Measurements from ENCODE around the gene BCAS1. TPM values are rescaled to one million over a fixed set of nuclear protein-coding genes. Genes with fewer than 3 reads are reported as not detected.

BCAS1 gene
- polyA plus RNA-seq, 1 of the 3 experiments (the other 2 are of a cell fraction), result not detected

- H3K4me2 ChIP-seq, result no peak overlapping the region
- WGBS (ENCODE audit: low lambda C conversion rate), result 72% methylated on average over 3 of the region's 3 CpGs
These were observed 139.5 kb downstream of the BCAS1 start for GRCh38 chr20:53930651-53931504.

GRCh38 chr20:53929974-53930650 is 140.3 kb downstream of the BCAS1 start:
- no peaks in the 10 kb centered on the region for H3K9me2 ChIP-seq
- 90% methylated on average over 6 of the region's 6 CpGs for WGBS (ENCODE audit: low lambda C conversion rate)
- CTCF ChIA-PET, result interaction anchor here (1.0 to 1.5 kb wide), 5 partner anchors 9 to 28 kb away, joined by 3 to 7 read pairs (median 4); no protein-coding TSS in a partner anchor
- H3F3A ChIP-seq (replicated peaks; ENCODE audit: insufficient read depth), result peaks cover 18% of the 10 kb centered on the region
- no peaks in the 10 kb centered on the region for H3K79me2 ChIP-seq (ENCODE audit: insufficient read depth)
- no peaks in the 10 kb centered on the region for H3K27me3 ChIP-seq (ENCODE audit: insufficient read depth)
- peak overlapping the region; percentile 71 for H2AFZ ChIP-seq (ENCODE audit: low read depth)
- H3K4me3 ChIP-seq (ENCODE audit: low read depth in 2 of 2, low read length in 1 of 2), result no peak overlapping the region
- no peak for DNase-seq
- H3K9ac ChIP-seq, result no peak overlapping the region
- TF ChIP-seq, protein P1, sequence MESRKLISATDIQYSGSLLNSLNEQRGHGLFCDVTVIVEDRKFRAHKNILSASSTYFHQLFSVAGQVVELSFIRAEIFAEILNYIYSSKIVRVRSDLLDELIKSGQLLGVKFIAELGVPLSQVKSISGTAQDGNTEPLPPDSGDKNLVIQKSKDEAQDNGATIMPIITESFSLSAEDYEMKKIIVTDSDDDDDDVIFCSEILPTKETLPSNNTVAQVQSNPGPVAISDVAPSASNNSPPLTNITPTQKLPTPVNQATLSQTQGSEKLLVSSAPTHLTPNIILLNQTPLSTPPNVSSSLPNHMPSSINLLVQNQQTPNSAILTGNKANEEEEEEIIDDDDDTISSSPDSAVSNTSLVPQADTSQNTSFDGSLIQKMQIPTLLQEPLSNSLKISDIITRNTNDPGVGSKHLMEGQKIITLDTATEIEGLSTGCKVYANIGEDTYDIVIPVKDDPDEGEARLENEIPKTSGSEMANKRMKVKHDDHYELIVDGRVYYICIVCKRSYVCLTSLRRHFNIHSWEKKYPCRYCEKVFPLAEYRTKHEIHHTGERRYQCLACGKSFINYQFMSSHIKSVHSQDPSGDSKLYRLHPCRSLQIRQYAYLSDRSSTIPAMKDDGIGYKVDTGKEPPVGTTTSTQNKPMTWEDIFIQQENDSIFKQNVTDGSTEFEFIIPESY (IDR thresholded peaks at IDR 0.05; ENCODE audit: borderline replicate concordance, low read depth), result no peak
- no peak for TF ChIP-seq TEAD4 (IDR thresholded peaks at IDR 0.05; ENCODE audit: borderline replicate concordance, insufficient read depth)
- no peaks in the 10 kb centered on the region for H4K20me1 ChIP-seq (ENCODE audit: insufficient read depth)
- no peaks in the 10 kb centered on the region for H3K36me3 ChIP-seq (replicated peaks in 1 of 2; ENCODE audit: control insufficient read depth in 1 of 2, insufficient read depth in 2 of 2, low read length in 1 of 2)
- peaks cover 0 to 20% of the 10 kb centered on the region in 2 experiments; a peak in 2 of 4 replicates for H3K4me1 ChIP-seq (ENCODE audit: control insufficient read depth in 1 of 2, insufficient read depth in 2 of 2, low read depth in 1 of 2, low read length in 1 of 2)
- H3K27ac ChIP-seq (ENCODE audit: low read depth in 2 of 2, low read length in 1 of 2), result no peak overlapping the region
- POLR2A ChIA-PET, result no interaction called here
- H3K4me2 ChIP-seq, result no peak overlapping the region
- no peaks in the 10 kb centered on the region for H3K9me3 ChIP-seq

More at GRCh38 chr20:53930651-53931504, 139.5 kb downstream of the BCAS1 start:
- peaks cover 12% of the 10 kb centered on the region for H3F3A ChIP-seq (replicated peaks; ENCODE audit: insufficient read depth)
- peaks cover 0 to 20% of the 10 kb centered on the region in 2 experiments; a peak in 2 of 4 replicates for H3K4me1 ChIP-seq (ENCODE audit: control insufficient read depth in 1 of 2, insufficient read depth in 2 of 2, low read depth in 1 of 2, low read length in 1 of 2)
- H3K9ac ChIP-seq, result no peak overlapping the region
- no peaks in the 10 kb centered on the region for H3K9me3 ChIP-seq
- CTCF ChIA-PET, result interaction anchor here (0.6 to 1.5 kb wide), 4 partner anchors 9 to 28 kb away, joined by 3 to 4 read pairs (median 3); no protein-coding TSS in a partner anchor
- POLR2A ChIA-PET, result no interaction called here
- no peaks in the 10 kb centered on the region for H3K36me3 ChIP-seq (replicated peaks in 1 of 2; ENCODE audit: control insufficient read depth in 1 of 2, insufficient read depth in 2 of 2, low read length in 1 of 2)
- H3K27me3 ChIP-seq (ENCODE audit: insufficient read depth), result no peaks in the 10 kb centered on the region
- H4K20me1 ChIP-seq (ENCODE audit: insufficient read depth), result no peaks in the 10 kb centered on the region
- no peak for DNase-seq
- no peak for TF ChIP-seq FOSL2 (IDR thresholded peaks at IDR 0.05; ENCODE audit: borderline replicate concordance, low read depth)
- TF ChIP-seq, protein P2, sequence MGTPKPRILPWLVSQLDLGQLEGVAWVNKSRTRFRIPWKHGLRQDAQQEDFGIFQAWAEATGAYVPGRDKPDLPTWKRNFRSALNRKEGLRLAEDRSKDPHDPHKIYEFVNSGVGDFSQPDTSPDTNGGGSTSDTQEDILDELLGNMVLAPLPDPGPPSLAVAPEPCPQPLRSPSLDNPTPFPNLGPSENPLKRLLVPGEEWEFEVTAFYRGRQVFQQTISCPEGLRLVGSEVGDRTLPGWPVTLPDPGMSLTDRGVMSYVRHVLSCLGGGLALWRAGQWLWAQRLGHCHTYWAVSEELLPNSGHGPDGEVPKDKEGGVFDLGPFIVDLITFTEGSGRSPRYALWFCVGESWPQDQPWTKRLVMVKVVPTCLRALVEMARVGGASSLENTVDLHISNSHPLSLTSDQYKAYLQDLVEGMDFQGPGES (IDR thresholded peaks at IDR 0.05; ENCODE audit: low read depth, low read length), result no peak
- peak overlapping the region; percentile 71 for H2AFZ ChIP-seq (ENCODE audit: low read depth)
- H3K79me2 ChIP-seq (ENCODE audit: insufficient read depth), result no peaks in the 10 kb centered on the region
- no peak overlapping the region for H3K27ac ChIP-seq (ENCODE audit: low read depth in 2 of 2, low read length in 1 of 2)
- no peaks in the 10 kb centered on the region for H3K9me2 ChIP-seq
- no peak overlapping the region for H3K4me3 ChIP-seq (ENCODE audit: low read depth in 2 of 2, low read length in 1 of 2)

Measured in SK-N-SH (cell line).